GM21737 (cell line): ENCODE results near the gene CCR4.
A peak's percentile ranks its signal among the peaks of the same experiment; 100 is the strongest.
"Not testable (repeated sequence)": the region's sequence is repeated elsewhere in the genome, so short reads cannot be mapped to it uniquely, and the experiment has no call there.

Experiments
- ATAC-seq: cut with Tn5 transposase; IDR thresholded peaks from one replicate; pipeline ENCODE4 v1.9.1; 2021; ENCODE audit warnings: mild to moderate bottlenecking, moderate library complexity; ENCODE audit not compliant: unreplicated experiment

The CCR4 gene

DNA sequence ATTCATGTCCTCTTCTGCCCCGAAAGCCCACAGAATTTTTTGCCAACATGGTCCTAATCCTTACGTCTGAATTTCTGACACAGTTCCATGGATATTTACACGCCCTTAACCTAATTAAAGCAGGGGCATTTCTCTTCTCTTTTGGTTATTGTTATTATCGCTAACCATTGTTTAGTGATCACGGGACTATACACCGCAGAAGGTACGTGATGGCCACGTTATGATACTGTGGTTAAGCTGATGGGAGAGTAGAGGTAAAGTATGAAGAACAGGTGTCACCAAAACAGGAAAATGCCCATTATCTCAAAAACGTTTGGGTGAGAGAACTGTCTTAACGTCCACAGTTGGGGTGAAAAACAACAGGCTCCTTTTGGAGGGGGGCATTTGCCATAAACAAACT, 26.4 kb downstream of the CCR4 start:
- ATAC-seq = no peak

DNA sequence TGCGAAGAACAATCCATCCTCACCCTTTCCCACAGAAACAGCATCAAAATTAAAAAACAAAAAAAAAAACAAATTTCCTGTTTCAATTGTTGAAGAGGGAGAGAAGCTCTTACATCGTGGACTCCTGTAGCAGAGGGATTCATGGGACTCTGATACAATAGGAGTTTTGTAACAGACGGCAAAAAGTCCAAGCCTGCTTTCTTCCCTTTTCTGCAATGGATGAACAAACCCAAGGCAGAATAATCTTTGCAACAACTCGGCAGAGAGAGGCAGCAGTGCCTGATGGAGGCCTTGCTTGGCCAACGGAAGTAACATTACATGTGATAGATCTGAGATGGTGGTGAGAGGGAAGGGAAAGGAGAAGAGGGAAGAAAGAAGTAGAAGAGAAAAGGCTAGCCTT, 26.9 kb downstream of the CCR4 start:
- no peak for ATAC-seq

DNA sequence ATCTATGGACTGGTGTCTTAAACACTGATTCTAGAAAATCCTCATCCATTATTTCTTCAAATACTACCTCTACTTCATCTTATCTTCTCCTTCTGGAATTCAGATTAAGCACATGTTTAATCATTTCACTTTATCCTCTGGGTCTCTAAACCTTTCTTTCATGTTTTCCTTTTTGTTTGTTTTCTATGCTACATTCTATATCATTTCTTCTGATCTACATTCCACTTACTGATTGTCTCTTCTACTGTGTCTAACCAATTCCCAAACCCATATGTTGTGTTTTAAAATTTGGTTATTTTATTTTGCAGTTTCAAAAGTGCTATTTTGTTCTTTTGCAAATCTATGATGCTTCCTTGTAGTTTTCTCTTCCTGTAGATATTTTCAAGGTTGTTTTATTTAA, 31.7 kb downstream of the CCR4 start:
- no peak for ATAC-seq

DNA sequence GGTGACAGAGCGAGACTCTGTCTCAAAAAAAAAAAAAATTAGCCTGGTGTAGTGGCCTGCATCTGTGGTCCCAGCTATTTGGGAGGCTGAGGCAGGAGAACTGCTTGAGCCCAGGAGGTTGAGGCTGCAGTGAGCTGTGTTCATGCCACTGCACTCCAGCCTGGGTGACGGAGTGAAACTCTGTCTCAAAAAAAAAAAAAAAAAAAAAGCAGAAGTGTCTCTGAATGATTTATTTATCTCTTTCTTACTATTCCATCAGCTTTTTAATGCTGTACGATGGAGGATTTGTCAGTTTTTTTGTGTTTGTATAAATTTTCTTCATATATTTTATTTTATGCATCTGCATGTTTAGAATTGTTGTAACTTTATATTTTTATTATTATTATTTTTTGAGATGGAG, 33.5 kb downstream of the CCR4 start:
- ATAC-seq = not testable (repeated sequence)

DNA sequence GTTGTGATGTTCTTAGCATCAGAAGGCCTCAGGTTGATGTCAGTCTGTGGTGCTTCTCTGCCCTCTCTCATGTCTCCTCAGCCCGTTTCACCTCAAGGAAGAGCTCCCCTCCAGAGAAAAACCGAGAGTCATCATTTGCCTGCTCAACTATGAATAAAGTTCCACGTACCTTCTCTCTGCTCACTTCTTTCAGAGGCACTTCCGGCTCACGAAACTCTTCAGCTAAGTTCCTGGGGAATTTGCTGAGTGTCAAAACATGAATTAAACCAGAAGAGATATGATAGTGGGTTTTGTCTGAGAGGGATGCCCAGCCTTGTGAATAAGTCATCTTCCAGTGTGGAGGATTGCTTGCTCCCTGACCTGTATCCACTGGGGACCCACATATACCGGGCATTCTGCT, 37.7 kb downstream of the CCR4 start:
- ATAC-seq = no peak

DNA sequence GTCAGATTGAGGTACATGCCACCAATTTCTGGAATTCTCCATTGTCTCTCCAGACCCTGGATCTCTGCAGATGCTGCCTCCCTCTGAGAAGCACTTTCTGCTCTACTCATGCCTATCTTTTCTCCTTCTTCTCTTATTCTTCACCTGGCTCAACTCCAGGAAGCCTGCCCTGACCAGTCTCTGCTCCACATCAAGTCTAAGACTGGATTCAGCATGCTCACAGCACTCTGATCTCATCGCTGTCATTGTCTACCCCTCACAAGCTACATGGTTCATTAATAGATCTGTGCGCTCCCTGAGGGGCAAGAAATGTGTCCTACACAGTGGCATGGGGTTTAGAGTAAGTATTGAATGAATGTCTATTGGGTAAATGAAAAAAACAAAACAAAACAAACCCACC, 38.7 kb downstream of the CCR4 start:
- no peak for ATAC-seq

DNA sequence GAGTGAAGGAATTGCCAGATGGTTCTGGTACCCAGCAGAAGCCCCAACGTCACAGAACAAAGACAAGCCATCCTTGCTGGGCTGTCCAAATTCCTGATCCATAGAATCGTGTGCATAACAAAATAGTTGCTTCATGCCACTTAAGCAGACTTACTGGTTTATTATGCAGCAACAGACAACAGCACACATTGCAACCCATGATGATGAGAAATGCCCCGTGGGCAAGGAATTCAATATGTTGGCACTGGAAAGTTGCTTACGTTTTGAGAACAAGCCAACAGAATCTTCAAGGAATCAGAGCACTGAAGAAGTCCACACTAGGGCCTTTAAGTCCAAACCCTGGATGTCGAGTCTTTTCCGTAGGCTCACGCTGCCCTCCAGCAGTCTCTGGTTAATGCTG, 40.3 kb downstream of the CCR4 start:
- ATAC-seq = no peak

DNA sequence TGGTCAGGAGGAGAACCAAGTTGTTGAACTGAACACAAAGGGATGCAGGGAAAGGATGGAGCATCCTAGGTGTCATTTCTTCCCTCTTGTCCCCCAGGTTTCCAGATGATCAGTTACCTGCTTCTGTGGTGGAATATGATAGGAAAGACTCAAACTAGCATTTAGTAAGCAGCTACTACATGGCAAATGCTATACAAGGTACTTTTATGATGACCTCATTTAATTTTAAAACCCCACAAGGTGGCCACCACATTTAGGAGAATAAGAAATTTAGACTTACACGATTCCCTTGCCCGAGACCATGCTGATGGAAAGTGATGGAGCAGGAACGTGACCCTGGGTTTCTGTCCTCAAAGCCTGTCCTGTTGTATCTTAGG, 40.9 kb downstream of the CCR4 start:
- ATAC-seq = peak; percentile 3

DNA sequence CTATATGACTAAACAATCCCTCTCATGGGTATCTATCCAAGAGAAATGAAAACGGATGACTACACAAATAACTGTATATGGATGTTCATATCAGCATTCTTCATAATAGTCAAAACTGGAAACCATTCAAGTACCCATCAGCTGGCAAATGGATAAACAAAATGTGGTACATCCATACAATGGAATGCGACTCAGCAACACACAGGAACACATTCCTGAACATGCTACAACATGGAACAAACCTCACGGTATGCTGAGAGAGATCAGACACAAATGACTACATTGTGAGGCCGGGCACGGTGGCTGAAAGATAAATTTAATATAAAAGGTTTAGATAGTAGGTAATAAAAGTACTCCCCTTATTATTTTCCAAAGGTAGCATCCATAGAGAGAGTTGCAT, 42.6 kb downstream of the CCR4 start:
- ATAC-seq = no peak

DNA sequence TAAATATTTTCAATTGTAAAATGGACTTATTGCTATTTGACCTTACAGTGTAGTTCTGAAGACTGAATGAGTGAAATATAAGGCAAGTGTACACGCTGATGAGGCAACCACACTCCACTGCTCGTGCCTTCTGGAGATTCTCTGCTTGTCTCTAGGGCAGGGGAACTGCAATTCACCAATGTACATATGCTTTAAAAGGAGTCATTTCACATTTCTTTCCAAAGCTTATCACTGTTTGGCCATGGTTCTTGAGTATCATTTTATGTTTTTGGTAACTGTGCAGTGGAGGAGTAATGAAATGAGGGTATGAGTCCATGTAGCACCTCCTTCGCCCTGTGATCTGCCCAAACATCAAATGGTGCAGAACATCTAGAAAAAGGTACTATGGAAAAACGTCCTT, 43.7 kb downstream of the CCR4 start:
- no peak for ATAC-seq

DNA sequence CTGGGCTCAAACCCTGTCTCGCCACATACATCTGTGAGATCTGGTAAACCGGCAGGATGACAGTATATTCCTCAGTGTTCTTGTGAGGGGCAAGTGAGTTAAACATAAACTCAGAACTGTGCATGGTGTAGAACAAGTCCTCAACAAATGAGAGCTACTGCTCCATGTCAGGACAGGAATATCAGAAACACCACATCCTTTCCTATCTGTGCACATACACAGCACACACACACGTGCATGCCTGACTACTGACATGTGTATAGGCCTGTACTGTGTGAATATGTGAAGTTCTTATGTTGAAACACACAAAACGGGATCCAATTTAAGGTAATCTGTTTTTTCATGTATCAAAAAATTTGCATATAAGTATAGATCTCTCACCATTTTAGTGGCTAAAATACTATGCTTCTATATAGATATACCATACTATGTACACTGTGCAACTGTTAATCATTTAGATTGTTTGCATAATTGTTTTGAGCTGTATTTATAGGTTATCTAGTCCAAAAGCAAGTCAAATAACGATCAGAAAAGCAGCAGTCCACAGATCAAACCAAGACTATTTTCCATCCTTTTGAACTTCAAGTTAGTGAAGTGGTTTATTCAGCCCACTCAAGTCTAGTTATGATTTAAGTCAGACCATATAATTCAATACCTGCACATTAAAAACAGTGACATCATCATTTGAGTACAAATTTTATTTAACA, 44.8 kb downstream of the CCR4 start:
- ATAC-seq = no peak

DNA sequence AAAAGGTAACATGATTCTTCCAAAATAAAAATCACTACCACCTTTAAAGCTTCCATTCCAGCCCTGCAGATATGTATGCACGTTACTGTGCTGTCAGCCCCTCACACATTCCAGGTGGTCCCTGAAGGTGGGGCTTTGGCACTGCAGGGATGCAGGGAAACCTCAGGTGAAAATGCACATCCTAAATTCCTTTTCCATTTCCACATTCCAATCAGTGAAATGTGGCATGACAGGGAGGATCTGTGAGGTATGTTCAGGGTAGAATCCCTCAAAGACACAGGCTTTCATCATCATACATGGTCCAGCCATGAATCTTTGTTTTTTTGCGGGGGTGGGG, 45.3 kb downstream of the CCR4 start:
- ATAC-seq = no peak

DNA sequence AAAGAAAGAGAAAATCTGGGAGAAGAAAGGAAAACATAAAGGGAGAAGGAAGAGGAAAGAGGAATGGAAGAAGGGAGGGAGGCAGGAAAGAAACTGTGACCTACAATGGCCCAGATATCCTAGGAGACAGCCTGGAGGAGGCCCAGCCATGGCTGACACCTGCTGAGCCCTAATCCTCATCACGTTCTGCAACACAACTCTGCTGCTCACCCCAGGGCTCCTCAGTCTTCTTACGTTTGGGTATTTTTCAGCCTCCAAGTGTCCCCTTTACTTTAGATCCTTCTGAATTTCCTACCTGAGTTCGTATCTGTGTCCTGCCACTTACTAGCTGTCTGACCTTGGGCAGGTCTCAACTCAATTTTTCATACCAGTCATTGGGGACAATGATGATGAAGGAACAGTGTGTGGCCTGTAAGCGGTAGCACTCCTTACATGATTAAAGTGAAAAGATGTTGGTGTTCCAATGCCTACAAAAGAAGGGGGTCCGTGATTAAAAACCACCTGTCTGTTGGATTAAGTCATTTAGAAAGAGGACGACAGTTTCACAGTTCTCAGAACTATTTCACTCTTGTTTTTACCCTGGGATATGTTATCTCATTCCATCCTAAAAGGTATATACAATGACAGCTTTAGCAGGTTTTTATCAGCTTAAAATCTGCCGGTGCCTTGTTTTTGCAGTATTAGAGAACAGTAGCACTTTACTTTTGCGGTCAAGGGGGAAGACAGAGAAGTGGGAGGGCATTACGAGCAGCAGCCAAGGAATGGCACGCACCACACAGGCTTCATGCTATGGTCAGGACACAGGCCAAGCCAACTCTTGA, 47.4 kb downstream of the CCR4 start:
- no peak for ATAC-seq

DNA sequence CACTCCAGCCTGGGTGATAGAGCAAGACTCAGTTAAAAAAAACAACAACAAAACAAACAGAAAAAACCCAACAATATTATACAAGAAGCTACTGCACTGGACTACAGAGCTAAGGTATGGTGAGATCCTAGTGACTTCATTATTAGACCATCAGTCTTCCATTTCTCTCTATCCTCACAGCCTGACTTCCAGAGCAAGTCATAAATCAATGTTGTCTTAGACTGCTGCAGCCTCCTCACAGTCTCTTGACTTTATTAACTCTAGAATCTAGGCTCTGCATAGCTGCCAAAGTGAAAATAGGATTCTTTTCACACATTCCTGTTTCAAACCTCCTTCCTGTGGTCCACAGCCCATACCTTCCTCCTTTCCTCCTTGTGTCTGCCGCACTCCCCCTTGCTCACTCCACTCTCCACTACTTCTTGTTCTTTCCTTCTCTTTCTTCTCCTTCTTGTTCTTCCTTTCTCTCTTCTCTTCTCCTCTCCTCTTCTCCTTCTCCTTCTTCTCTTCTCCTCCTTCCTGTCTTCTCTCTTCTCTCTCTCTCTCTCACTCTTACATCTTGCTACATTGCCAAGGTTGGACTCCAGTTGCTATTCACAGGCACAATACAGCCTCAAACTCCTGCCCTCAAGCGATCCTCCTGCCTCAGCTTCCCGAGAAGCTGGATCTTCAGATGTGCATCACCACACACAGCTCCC, 49.4 kb downstream of the CCR4 start:
- ATAC-seq = no peak

DNA sequence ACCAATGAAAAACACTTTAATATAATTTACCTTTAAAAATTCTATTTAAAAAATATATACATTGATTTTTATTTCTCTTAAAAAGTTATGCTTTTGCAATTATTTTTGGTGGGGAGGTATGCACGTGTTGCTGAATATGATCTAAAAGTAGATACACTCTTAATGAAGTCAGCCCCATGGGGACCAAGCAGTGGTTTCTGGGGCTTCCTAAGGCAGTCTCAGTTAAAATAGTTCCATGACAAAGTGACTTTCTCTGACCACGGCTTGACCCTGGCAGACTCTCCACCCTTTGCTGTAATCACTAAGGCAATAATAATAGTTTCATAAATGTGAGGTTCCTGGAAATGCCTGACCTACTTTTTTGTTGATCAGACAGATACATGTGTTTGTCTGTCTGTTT, 50.4 kb downstream of the CCR4 start:
- no peak for ATAC-seq

DNA sequence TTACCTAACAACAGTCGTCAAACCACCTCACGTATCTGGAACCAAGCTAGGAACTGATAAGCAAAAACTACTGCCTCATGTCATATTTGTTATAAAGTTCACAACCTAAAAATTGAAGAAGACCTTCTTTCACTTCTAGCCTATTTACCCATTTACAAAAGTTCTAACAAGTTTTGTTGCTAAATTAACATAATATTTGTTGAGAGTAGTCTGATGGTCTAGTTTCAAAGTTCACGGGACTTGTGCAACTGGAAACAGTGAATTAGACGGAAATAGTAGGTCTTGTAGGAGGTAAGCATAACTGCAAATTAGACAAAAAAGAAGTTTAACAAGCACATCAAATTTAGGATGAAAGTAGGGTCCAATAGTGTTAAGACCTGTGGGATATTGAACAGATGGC, 51.9 kb downstream of the CCR4 start:
- no peak for ATAC-seq

DNA sequence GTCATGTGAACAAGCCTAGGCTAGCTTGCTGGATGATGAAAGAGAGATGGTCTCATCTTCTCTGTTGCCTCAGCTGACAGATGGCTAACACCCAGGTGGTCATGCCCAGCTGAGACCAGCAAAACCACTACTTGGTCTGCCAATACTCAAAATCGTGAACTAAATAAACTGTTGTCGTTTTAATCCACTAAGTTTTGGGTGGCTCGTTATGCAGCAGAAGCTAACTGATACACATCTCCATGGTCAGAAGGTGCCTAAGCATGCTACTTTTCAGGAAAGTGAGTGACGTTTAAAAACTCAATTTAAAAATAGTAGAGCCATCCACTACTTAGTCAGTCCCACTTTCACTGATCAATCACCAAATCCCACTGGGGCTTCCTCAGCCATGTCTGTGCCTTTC, 52.8 kb downstream of the CCR4 start:
- ATAC-seq = no peak

DNA sequence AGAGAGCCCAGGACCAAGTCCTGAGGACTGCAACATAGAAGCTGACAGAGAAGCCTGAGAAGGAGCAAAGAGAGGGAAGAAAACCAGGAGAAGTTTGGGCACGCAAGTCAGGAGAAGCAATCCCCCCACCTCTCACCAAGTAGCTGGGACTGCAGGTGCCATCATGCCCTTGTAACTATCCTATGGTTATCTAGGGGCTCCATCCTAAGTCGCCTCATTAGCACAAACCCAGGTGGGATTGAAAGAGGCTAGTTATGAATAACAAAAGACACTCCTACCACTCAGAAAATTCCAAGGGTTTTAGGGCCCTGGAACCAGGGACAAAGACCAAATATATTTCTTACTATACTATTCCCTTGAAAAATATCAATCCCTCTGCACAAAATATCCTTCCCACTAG, 53.5 kb downstream of the CCR4 start:
- ATAC-seq = no peak
